DOHH2 (cell line): ENCODE results near the gene MYCBPAP.

Source experiments
- EZH2phosphoT487 ChIP-seq: fragments of 200-600 bp; sonication (generic); IDR thresholded peaks from 2 replicates; pipeline ENCODE4 v1.6.1; 2017; ENCODE audit warnings: borderline replicate concordance, mild to moderate bottlenecking, antibody characterized with exemption, low read length, moderate library complexity, mixed read lengths
- TF ChIP-seq, protein P1 (sequence below): fragments of 200-600 bp; sonication (generic); IDR thresholded peaks from one replicate; pipeline ENCODE4 v1.5.1; 2014; ENCODE audit warnings: antibody characterized with exemption, mild to moderate bottlenecking, low read depth, low read length; ENCODE audit not compliant: poor library complexity, severe bottlenecking

DNA sequence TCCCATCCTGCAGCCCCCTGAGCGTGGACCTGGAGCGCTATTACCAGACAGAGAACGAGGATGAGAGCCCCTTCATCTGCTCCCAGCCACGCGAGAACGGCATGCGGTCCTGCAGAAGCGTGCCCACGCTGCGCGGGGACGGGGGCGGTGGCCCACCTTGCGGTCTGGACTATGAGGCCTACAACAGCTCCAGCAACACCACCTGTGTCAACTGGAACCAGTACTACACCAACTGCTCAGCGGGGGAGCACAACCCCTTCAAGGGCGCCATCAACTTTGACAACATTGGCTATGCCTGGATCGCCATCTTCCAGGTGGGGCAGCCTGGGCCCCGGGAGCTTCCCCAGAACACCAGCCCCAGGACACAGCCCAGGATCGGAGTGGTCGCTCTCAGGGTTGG lies 64.3 kb downstream of the MYCBPAP start:
- TF ChIP-seq, protein P1, sequence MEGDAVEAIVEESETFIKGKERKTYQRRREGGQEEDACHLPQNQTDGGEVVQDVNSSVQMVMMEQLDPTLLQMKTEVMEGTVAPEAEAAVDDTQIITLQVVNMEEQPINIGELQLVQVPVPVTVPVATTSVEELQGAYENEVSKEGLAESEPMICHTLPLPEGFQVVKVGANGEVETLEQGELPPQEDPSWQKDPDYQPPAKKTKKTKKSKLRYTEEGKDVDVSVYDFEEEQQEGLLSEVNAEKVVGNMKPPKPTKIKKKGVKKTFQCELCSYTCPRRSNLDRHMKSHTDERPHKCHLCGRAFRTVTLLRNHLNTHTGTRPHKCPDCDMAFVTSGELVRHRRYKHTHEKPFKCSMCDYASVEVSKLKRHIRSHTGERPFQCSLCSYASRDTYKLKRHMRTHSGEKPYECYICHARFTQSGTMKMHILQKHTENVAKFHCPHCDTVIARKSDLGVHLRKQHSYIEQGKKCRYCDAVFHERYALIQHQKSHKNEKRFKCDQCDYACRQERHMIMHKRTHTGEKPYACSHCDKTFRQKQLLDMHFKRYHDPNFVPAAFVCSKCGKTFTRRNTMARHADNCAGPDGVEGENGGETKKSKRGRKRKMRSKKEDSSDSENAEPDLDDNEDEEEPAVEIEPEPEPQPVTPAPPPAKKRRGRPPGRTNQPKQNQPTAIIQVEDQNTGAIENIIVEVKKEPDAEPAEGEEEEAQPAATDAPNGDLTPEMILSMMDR, result no peak
- no peak for TF ChIP-seq EZH2phosphoT487
